ENCODE measurements around the gene CFAP157.
"Not testable (repeated sequence)": the region's sequence is repeated elsewhere in the genome, so short reads cannot be mapped to it uniquely, and the experiment has no call there.

The CFAP157 gene

GRCh38 chr9:127735530-127736185 lies 28.9 kb downstream of the CFAP157 start:
- no peak for DNase-seq (ENCODE audit: low spot score)

- DNase-seq (ENCODE audit: low spot score): no peak
These were observed 31.9 kb downstream of the CFAP157 start for GRCh38 chr9:127738666-127739065.

DNA sequence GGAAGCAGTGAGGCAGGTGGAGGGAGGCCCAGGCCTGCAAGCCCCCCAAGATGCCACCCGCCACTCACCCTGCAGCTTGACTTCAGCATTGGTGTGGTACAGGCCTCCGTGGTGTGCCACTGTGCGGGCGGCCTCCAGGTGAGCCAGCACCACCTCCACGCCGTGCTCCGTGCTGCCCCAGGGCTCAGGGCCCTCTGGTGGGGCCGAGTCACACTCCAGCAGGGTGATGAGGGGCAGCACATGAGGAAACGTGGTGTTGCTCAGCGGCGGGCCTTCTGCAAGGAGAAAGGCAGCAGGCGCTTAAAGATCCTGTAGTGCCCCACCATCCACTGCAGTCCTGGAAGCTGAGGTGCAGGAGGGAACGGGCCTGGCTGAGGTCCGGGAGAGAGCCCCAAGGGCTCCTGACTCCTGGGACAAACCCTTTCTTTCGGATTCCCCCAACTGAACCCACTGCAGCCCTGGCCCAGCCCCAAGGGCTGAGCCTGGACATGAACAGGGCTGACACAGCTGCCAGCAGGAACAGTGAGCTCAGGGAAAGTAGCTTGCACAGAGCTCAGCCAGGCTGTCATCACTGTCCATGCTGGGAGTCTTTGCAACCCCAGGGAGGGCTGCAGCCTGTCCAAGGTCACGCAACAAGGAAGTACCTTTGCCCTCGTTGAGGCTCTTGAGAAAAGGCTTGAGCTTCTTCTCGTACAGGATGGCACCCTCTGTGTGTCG lies 33.0 kb downstream of the CFAP157 start:
- no peak for DNase-seq (ENCODE audit: low spot score)

DNA sequence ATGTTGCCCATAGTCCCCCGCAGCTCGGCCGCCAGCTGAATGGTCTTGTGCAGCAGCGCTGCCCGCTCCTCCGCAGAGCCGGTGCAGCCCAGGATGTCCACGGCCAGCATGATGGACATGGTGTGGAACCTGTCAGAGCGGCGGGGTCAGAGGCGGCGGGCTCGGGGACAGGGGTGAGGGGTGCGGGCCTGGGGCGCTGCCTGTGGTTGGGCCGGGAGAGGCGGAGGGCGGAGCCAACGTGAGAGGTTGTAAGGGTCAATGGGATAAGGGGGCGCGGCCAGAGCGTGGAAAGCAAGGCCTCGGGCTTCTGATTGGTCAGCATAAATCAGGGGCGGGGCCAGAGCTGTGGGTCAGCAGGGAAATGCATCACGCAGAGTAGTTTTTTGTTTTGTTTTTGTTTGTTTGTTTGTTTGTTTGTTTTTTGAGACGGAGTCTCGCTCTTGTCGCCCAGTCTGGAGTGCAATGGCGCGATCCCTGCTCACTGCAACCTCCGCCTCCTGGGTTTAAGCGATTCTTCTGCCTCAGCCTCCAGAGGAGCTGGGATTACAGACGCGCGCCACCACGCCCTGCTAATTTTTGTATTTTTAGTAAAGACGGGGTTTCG lies 35.1 kb downstream of the CFAP157 start:
- DNase-seq (ENCODE audit: low spot score): no peak

DNA sequence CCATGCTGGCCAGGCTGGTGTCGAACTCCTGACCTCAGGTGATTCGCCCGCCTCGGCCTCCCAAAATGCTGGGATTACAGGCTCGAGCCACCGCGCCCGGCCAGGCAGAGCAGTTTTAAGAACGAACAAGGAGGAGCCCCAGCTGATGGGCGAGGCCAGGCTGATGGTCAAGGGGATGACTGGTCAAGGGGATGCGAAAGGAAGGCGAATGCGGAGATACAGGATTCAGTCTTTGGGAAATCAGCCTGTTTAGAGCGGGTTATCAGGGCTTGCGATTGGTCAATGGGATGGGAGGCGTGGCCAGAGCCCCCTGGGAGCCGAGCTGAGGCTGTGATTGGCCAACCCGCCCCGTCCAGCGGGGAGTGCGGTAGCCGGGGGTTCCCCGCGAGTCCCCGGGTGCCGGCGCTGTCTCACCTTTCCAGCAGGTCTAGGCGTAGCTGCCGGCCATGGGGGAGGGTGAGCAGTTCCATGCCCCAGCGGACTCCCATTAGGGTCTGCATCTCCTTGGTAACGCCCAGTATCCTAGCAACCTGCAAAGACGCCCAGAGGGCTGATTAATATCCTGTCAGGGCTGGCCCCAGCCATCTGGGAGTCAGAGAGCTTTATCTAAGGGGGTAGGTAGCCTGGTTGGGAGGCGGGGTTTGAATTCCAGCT lies 35.8 kb downstream of the CFAP157 start:
- no peak for DNase-seq (ENCODE audit: low spot score)

DNA sequence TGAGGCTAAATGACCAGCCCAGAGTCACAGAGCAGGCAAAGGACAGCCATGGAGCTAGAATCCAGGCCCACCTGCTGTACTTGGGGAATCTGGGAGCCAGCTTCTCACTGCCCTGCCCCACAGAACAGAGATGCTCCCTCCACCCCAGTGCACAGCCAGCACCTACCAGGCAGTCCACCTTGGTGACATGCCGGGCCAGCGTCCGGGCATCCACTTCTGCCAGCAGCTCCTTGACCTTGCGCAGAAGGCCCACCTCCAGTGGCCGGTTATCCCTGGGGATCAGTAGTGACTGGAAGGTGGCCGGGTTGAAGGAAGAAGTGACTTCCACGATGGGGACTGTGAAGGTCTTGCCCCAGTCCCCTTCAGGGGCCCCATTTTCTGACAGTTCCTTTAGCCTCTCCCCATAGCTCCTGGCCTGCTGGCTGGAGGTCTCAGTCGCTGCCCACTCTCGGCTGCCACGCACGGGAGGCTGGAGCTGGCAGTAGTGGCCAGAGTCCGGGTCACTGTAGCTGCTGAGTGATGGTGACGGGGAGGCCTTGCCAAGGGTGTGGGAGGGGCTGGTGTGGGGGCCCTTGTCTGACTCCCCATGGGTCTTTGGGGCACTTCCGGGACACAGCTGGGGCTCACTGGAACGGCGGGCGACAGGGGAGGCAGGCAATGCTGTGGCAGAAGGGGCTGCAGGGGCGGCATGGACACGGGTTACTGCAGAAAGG lies 37.8 kb downstream of the CFAP157 start:
- no peak for DNase-seq (ENCODE audit: low spot score)

- DNase-seq (ENCODE audit: low spot score): no peak
These were observed 40.3 kb downstream of the CFAP157 start for GRCh38 chr9:127746959-127747569.

- DNase-seq (ENCODE audit: low spot score): no peak
These were observed 42.5 kb downstream of the CFAP157 start for GRCh38 chr9:127749090-127749787.

GRCh38 chr9:127751269-127752054 lies 44.7 kb downstream of the CFAP157 start:
- no peak for DNase-seq (ENCODE audit: low spot score)

DNA sequence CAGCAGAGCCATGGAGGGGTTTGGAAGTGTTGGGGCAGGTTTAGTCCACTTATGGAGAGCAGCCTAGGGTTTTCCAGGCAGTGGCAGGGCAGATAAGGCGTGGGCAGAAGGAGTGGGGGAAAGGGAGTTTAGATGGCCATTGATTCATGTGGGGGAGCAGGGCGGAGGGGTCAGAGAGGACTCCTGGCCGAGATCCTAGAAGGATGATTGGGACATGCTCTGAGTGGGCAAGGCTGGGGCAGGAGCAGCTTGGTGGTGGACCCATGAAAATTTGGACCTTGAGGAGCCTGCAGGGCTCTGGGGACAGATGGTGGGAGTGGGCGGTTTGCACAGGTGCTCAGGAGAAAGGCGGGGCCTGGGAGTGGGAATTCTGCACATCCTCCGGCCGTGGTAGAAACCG lies 46.4 kb downstream of the CFAP157 start:
- DNase-seq (ENCODE audit: low spot score): no peak

- no peak for DNase-seq (ENCODE audit: low spot score)
These were observed 46.8 kb downstream of the CFAP157 start for GRCh38 chr9:127753622-127754021.

DNA sequence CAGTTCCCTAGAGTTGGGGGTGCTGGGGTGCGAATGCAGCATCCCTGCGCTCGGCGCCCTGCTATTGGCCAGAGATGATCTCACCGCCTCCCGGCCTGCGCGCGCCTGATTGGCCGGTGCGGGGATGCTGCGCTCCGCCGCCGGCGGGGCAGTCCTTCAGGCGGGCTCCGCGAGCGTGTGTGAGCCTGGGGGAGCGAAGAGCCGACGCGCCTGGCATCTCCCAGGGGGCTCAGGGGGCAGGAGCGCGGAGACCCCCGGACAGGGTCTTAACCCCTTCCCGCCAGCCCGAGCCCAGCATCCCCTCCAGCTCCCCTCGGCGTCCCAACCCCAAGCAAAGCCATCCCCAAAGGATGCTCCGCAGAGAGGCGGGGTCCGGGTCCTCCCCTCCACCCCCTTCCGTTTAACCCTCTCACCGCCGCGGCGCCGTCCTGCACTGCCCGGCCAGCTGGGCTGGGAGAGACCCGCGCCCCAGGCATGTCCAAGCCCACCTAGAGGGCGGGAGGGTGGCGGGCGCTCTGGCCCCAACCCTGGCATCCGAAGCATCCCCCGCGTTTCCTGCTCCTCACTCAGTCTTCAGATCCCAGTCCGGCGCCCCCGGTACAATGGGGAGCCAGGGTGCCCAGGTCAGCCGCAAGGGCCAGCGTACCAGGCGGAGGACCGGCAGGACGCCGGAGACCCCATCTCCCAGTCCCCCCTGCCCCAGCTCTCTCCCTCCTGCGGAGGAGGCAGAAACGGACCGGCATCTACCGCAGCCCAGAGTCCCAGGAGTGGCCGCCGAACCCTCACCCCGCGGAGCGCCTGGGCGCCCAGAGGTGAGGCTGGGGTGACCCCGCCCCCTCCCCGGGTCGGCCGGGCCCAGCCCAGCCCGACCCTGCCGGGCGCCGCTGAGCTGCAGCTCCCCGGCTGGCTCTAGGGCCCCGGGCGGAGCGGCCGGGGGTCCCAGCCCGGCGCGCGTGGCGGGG lies 47.6 kb downstream of the CFAP157 start:
- no peak for DNase-seq (ENCODE audit: low spot score)

- DNase-seq (ENCODE audit: low spot score): no peak
These were observed 48.6 kb downstream of the CFAP157 start for GRCh38 chr9:127755061-127756060.

DNA sequence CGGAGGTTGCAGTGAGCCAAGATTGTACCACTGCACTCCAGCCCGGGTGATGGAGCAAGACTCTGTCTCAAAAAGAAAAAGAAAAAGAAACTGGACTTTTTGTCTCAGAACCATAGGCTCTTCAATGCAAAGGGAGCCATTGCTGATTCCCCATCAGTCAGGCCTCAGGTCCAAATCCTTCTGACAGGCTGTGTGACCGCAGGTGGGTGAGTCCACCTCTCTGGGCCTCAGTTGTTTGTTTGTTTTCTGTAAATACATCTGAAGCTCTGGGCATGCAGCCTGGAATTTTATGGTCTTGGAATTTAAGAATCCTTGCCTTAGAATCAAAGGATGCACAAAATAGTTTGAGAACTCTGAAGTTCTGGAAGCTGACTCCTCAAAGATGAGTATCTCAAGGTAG lies 49.4 kb downstream of the CFAP157 start:
- DNase-seq (ENCODE audit: low spot score): no peak

GRCh38 chr9:127756776-127757175 lies 50.0 kb downstream of the CFAP157 start:
- not testable (repeated sequence) for DNase-seq (ENCODE audit: low spot score)

GRCh38 chr9:127758843-127759242 lies 52.1 kb downstream of the CFAP157 start:
- no peak for DNase-seq (ENCODE audit: low spot score)

- no peak for DNase-seq (ENCODE audit: low spot score)
These were observed 54.3 kb downstream of the CFAP157 start for GRCh38 chr9:127761061-127761460.

DNA sequence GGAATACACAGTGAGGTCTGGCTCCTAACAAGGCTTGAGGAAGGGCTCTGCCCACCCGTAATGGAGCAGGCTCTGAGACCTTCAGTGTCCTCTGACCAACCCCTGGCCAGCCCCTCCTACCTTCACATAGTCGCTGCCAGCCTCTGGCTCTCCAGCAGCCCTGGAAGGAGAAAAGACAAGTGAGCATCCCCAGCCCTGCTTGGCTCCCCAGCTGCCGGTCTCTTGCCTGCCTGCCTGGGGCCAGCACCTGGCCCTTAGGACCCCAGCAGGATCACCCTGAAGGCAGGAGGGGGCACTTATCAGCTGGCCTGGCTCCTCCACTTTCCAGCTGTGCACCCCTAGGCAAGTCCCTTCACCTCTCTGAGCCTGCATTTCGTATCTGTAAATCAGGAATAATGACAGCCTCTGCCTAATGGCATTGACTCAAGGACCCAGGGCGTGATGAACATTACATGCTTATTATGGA lies 54.7 kb downstream of the CFAP157 start:
- DNase-seq (ENCODE audit: low spot score): no peak
